AG09319 (cell line): ENCODE results near the gene PI4KA.
"Not testable (repeated sequence)": the region's sequence is repeated elsewhere in the genome, so short reads cannot be mapped to it uniquely, and the experiment has no call there.

ENCODE experiments used
- DNase-seq: peaks from one replicate; pipeline ENCODE4 v3.0.0-alpha.2; 2010; ENCODE audit warnings: low read depth; ENCODE audit errors: extremely low read depth
- TF ChIP-seq, protein P1 (sequence below): IDR thresholded peaks from 2 replicates; pipeline ENCODE4 v1.5.1; 2011; ENCODE audit warnings: low read depth, mild to moderate bottlenecking, inconsistent platforms, low read length, moderate library complexity

Gene PI4KA

DNA sequence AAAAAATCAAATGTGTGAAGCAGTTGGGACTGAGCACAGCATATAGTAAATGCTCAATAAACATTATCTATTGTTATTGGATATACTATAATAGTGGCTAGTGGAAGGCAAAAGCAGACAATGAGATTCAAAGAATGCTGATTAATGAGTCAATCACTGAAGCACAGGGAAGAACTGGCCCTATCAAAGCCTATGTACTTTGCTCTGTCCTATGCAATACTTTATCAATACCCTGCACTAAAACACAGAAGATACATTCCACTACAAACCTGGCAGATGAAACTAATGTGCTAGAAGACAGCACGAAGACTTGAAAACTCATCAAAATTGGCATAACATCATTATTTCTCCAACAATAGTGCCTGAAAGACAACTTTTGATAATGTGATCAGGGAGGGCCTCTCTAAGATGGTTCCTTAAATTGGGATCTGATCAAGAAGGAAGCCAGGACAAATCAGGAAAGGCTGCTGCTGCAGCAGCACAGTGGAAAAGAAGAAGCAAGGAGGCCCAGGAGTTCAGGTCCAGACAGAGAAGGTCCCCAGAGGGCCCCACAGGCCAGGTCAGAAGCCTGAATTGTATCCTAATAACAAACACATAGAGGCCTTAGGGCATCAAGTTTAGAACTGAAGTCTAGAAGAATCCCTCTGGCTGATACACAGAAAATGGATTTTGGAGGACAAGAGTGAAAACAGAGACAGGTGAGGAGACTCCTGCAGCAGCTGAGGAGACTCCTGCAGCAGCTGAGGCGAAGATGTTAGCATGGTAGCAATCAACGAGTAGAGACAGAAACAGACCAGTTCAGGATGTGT, 18.6 kb downstream of the PI4KA start:
- DNase-seq: no peak
- TF ChIP-seq, protein P1, sequence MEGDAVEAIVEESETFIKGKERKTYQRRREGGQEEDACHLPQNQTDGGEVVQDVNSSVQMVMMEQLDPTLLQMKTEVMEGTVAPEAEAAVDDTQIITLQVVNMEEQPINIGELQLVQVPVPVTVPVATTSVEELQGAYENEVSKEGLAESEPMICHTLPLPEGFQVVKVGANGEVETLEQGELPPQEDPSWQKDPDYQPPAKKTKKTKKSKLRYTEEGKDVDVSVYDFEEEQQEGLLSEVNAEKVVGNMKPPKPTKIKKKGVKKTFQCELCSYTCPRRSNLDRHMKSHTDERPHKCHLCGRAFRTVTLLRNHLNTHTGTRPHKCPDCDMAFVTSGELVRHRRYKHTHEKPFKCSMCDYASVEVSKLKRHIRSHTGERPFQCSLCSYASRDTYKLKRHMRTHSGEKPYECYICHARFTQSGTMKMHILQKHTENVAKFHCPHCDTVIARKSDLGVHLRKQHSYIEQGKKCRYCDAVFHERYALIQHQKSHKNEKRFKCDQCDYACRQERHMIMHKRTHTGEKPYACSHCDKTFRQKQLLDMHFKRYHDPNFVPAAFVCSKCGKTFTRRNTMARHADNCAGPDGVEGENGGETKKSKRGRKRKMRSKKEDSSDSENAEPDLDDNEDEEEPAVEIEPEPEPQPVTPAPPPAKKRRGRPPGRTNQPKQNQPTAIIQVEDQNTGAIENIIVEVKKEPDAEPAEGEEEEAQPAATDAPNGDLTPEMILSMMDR: no peak

DNA sequence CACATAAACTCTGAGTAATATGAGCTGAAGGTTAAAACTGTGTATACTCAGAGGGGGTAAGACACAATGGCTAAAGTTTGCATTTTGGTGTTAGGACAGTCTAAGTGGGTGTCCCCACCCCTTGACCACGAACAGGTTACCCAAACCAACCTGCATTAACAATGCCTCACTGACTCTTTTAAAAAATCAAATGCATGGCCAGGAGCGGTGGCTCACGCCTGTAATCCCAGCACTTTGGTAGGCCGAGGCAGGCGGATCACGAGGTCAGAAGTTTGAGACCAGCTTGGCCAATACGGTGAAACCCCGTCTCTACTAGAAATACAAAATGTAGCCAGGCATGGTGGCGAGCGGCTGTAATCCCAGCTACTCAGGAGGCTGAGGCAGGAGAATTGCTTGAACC, 19.3 kb downstream of the PI4KA start:
- DNase-seq: not testable (repeated sequence)

DNA sequence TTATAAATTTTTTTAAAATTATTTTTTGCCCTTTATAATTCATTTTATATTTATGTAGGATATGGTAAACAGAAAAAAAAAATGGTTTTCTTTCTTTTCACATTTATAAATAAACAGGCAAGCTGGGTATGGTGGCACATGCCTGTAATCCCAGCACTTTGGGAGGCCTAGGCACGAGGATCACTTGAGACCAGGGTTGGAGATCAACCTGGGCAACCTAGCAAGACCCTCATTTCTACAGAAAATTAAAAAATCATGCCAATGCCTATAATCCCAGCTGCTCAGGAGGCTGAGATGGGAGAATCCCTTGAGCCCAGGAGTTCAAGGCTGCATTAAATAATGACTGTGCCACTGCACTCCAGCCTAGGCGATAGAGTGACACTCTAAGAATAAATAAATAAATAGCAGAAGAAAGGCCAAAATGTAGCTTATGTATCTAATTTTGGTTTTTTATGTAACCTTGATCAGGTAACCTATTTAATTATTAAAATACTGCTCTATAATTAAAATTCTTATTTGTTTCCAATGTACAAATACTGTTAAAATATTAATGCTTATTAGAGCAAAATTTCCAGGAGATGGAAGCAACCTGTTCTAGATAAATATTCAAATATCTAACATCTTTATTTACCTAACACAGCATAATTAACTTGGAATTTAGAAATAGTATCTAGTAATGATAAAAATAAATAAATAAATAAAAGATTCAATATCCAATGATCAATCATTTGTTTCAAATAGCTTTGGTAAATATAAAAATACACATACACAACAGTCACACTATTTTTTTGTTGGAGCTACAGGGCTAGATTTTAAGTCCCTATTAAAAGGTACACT, 21.4 kb downstream of the PI4KA start:
- TF ChIP-seq, protein P1: no peak
- DNase-seq: no peak

DNA sequence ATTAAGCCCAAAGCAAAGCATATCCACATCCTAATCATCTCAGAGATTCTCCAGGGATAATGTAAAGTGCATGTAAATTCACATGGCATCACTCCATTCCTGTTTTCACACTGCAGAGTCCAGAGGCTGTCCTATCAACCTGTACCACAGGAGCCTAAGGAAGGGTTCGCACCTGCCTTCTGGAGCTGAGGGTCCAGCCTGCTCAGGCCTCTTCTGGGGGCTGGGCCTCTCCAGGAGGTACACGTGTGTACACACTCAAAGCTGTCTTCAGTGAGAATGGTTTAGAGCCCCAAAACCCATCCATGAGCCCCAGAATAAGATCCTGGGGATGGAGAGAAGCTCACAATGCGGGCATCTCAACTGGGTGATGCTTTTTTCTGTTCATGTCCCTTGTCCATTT, 23.9 kb downstream of the PI4KA start:
- no peak for DNase-seq
- TF ChIP-seq, protein P1: no peak

DNA sequence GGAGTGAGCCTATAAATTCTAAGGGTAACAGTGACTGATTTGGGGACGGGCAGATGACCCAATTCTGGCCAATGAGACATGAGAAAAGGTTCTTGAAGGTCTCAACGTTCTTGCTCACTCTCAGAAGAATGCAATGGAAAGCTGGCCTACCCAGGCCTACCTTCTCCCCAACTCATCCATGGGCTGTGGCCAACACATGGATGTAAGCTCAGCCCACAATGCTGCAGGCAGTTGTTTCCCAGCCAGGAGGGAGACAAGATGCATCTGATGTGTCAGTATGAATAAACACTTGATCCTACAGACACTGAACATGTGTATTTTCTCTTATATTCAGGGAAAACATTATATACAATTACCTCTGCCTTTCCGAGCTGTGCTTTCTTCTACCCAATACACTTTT, 24.4 kb downstream of the PI4KA start:
- TF ChIP-seq, protein P1: no peak
- DNase-seq: no peak

DNA sequence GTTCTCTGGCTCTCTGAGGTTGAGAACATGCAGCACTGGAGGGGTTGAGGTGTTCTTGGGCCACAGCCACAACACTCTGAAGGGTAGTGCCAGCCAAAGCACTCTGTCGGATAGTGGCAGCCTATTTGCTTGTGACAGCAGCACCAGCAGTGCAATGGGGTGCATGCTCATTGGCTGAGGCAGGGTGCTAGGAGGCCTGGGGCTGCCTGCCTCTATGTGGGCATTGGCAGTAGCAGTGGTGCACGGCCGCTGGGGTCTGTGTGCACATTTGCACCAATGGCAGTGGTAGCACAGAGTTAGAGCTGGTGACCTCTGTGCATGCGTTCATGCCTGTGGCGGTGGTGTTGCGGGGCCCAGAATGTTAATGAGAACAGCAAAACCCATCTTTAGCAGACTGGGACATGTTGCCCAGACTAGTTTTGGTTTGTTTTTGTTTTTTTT, 25.4 kb downstream of the PI4KA start:
- TF ChIP-seq, protein P1: no peak
- no peak for DNase-seq

DNA sequence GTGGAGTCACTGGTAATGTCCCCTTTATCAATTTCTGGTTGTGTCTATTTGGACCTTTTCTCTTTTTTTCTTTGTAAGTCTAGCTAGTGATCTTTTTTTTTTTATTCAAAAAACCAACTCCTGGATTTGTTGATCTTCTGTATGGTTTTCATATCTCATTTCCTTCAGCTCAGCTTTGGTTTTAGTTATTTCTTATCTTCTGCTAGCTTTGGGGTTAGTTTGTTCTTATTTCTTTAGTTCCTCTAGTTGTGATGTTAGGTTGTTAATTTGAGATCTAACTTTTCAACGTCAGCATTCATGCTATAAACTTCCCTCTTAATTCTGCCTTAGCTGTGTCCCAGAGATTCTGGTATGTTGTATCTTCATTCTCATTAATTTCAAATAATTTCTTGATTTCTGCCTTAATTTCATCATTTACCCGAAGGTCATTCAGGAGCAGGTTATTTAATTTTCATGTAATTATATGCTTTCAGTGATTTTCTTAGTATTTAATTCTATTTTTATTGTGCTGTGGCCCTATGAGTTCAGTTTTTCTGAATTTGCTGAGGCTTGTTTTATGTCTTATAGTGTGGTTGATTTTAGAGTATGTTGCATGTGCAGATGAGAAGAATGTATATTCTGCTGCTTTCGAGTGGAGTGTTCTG, 29.0 kb downstream of the PI4KA start:
- no peak for DNase-seq
- TF ChIP-seq, protein P1: no peak

DNA sequence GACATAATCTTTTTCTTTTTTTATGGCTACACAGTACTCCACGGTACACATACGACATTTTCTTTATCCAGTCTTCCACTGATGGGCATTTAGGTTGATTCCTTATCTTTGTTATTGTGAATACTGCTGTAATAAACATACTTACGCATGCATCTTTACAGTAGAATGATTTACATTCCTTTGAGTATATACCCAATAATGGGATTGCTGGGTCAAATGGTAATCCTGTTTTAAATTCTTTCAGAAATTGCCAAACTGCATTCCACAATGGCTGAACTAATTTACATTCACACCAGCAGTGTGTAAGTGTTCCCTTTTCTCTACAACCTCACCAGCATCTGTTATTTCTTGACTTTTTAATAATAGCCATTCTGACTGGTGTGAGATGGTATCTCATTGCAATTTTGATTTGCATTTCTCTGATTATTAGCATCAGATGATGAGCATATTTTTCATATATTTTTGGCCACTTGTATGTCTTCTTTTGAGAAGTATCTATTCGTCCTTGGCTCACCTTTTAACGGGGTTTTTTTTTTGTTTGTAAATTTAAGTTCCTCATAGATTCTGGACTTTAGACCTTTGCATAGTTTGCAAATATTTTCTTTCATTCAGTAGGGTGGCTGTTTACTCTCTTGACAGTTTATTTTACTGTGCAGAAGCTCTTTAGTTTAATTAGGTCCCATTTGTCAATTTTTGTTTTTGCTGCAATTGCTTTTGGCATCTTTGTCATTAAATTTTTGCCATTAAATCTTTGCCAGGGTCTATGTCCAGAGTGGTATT, 32.0 kb downstream of the PI4KA start:
- DNase-seq: not testable (repeated sequence)
